CD4-positive, alpha-beta T cell treated with Interleukin-6 at 100 ng/mL for 8 hours (primary cell): Measurements from ENCODE around the gene RAPSN.

ENCODE experiments used
- DNase-seq: peaks from one replicate; pipeline ENCODE4 v3.0.0-alpha.2; 2020; ENCODE audit warnings: mixed read lengths, low spot score

Gene RAPSN

GRCh38 chr11:47448566-47449427 lies at the start of gene RAPSN:
TSS of gene RAPSN (minus strand) at chr11:47449136. CDS start at chr11:47448964, 172 bp downstream.
- DNase-seq: no peak

- no peak for DNase-seq
Observed at GRCh38 chr11:47498149-47498548, 49.2 kb upstream of the RAPSN start.

- DNase-seq: no peak
Observed at GRCh38 chr11:47496808-47497207, 47.9 kb upstream of the RAPSN start.

GRCh38 chr11:47495856-47496217 lies 46.9 kb upstream of the RAPSN start:
- no peak for DNase-seq

GRCh38 chr11:47495011-47495855 lies 46.3 kb upstream of the RAPSN start:
- DNase-seq: no peak

- no peak for DNase-seq
Observed at GRCh38 chr11:47489395-47489755, 40.4 kb upstream of the RAPSN start.

GRCh38 chr11:47488674-47489394 lies 39.9 kb upstream of the RAPSN start:
- no peak for DNase-seq

GRCh38 chr11:47488111-47488510 lies 39.2 kb upstream of the RAPSN start:
- DNase-seq: no peak

GRCh38 chr11:47487421-47487820 lies 38.5 kb upstream of the RAPSN start:
- no peak for DNase-seq

GRCh38 chr11:47485107-47485506 lies 36.2 kb upstream of the RAPSN start:
- no peak for DNase-seq

- no peak for DNase-seq
Observed at GRCh38 chr11:47483457-47483856, 34.5 kb upstream of the RAPSN start.

GRCh38 chr11:47480762-47481161 lies 31.8 kb upstream of the RAPSN start:
- DNase-seq: no peak

GRCh38 chr11:47478651-47479329 lies 29.9 kb upstream of the RAPSN start:
- DNase-seq: no peak

GRCh38 chr11:47477753-47478152 lies 28.8 kb upstream of the RAPSN start:
- no peak for DNase-seq

- DNase-seq: no peak
Observed at GRCh38 chr11:47477323-47477722, 28.4 kb upstream of the RAPSN start.

GRCh38 chr11:47470671-47471070 lies 21.7 kb upstream of the RAPSN start:
- DNase-seq: no peak

- no peak for DNase-seq
Observed at GRCh38 chr11:47469361-47470179, 20.6 kb upstream of the RAPSN start.

- no peak for DNase-seq
Observed at GRCh38 chr11:47468598-47469214, 19.8 kb upstream of the RAPSN start.

- DNase-seq: no peak
Observed at GRCh38 chr11:47467357-47467756, 18.4 kb upstream of the RAPSN start.

GRCh38 chr11:47466701-47467250 lies 17.8 kb upstream of the RAPSN start:
- no peak for DNase-seq
